ENCODE data around the gene GNAS.
"Not testable (repeated sequence)": the region's sequence is repeated elsewhere in the genome, so short reads cannot be mapped to it uniquely, and the experiment has no call there.

Gene GNAS

GRCh38 chr20:58825450-58825849 lies 27.1 kb upstream of the GNAS start:
- H3K4me3 ChIP-seq (ENCODE audit: low read depth, low read length) = no peak overlapping the region
- no peak for DNase-seq (ENCODE audit: low read depth)

GRCh38 chr20:58826271-58826670 lies 26.2 kb upstream of the GNAS start:
- DNase-seq (ENCODE audit: low read depth) = no peak
- H3K4me3 ChIP-seq (ENCODE audit: low read depth, low read length) = no peak overlapping the region

DNA sequence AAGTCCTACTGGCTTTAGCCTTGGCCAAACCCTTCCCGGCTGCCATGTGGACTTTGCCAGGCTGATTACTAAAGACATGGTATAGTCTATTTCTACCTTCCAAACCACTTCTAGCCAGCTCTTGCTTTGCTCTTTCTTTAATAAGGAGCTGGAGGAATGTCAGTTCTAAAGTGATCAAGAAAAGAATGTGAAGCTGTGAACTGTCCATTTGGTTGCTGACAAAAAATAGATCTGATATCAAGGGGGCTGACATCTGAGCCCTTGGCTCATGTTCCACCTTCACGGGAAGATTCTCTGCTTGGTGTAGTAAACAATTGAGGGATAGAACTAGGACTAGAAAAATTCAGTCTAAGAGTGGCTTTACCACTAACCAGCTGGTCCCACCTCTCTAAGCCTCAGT lies 24.4 kb upstream of the GNAS start:
- no peak for DNase-seq (ENCODE audit: low read depth)
- no peak overlapping the region for H3K4me3 ChIP-seq (ENCODE audit: low read depth, low read length)

- not testable (repeated sequence) for DNase-seq (ENCODE audit: low read depth); H3K4me3 ChIP-seq (ENCODE audit: low read depth, low read length)
These were observed 23.7 kb upstream of the GNAS start for GRCh38 chr20:58828804-58829203.

GRCh38 chr20:58829531-58829941 lies 23.0 kb upstream of the GNAS start:
- DNase-seq (ENCODE audit: low read depth) = no peak

DNA sequence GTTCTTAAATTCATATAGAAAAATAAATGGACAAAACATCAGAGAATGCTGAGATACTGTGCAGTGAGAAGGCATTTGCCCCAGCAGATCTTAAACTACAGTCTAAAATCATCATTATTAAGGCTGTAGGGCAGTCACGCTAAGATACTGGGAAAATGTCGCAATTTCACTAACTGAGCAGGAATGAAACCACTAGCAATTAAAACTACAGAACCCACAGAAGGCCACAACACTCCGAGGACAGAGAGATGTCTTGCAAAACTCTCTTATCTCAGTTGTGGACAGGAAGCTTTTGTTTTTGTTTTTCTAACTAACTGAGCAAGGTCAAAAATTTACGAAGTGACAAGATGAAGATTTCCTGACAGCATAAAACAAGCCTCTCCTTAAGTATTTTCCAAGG lies 20.1 kb upstream of the GNAS start:
- DNase-seq (ENCODE audit: low read depth) = no peak
- H3K4me3 ChIP-seq (ENCODE audit: low read depth, low read length) = no peak overlapping the region

More at GRCh38 chr20:58829531-58829941, 23.0 kb upstream of the GNAS start:
- H3K4me3 ChIP-seq (ENCODE audit: low read depth, low read length) = no peak overlapping the region

GRCh38 chr20:58833921-58834320 lies 18.6 kb upstream of the GNAS start:
- no peak overlapping the region for H3K4me3 ChIP-seq (ENCODE audit: low read depth, low read length)
- DNase-seq (ENCODE audit: low read depth) = no peak

DNA sequence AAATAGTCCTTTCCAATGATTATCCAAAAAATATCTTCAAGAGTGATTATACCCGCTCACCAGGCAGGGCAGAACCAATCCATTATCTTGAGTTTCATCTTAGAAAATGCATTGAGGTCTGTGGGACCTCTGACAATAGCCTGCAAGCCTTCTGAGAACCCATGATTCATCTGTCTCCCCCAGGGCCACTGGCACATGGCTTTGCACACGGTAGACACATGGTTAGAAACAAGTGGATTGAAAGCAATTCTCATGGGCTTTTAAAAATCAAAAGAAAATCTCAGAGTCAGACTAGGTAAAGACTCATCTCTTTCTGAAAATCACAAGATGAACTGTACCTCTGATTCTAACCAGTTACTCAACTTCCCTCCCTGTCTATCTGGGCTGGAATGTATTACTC lies 17.3 kb upstream of the GNAS start:
- no peak overlapping the region for H3K4me3 ChIP-seq (ENCODE audit: low read depth, low read length)
- DNase-seq (ENCODE audit: low read depth) = no peak

GRCh38 chr20:58836616-58837204 lies 15.8 kb upstream of the GNAS start:
- DNase-seq (ENCODE audit: low read depth) = no peak
- no peak overlapping the region for H3K4me3 ChIP-seq (ENCODE audit: low read depth, low read length)

GRCh38 chr20:58837717-58838116 lies 14.8 kb upstream of the GNAS start:
- H3K4me3 ChIP-seq (ENCODE audit: low read depth, low read length) = no peak overlapping the region
- DNase-seq (ENCODE audit: low read depth) = no peak

GRCh38 chr20:58838174-58838573 lies 14.3 kb upstream of the GNAS start:
- DNase-seq (ENCODE audit: low read depth) = no peak
- H3K4me3 ChIP-seq (ENCODE audit: low read depth, low read length) = no peak overlapping the region

DNA sequence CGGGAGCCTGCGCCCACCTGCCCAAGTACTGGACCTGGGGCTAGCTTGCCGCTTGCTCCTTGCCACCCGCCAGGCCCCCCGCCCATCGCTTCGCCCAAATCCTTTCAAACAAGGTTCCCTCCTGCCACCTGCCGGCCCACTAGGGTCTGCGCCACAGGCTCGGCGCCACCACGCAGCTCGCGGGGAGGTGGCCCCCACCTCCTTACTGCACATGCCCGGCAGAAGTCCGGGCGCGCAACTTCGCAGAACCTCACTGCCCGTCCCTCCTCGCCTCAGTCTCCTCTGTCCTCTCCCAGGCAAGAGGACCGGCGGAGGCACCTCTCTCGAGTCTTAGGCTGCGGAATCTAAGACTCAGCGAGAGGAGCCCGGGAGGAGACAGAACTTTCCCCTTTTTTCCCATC lies 13.0 kb upstream of the GNAS start:
- no peak for DNase-seq (ENCODE audit: low read depth)
- peak overlapping the region; percentile 29 for H3K4me3 ChIP-seq (ENCODE audit: low read depth, low read length)

DNA sequence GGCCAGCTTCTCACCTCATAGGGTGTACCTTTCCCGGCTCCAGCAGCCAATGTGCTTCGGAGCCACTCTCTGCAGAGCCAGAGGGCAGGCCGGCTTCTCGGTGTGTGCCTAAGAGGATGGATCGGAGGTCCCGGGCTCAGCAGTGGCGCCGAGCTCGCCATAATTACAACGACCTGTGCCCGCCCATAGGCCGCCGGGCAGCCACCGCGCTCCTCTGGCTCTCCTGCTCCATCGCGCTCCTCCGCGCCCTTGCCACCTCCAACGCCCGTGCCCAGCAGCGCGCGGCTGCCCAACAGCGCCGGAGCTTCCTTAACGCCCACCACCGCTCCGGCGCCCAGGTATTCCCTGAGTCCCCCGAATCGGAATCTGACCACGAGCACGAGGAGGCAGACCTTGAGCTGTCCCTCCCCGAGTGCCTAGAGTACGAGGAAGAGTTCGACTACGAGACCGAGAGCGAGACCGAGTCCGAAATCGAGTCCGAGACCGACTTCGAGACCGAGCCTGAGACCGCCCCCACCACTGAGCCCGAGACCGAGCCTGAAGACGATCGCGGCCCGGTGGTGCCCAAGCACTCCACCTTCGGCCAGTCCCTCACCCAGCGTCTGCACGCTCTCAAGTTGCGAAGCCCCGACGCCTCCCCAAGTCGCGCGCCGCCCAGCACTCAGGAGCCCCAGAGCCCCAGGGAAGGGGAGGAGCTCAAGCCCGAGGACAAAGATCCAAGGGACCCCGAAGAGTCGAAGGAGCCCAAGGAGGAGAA lies 12.3 kb upstream of the GNAS start:
- peak overlapping the region; percentile 29 for H3K4me3 ChIP-seq (ENCODE audit: low read depth, low read length)
- no peak for DNase-seq (ENCODE audit: low read depth)

DNA sequence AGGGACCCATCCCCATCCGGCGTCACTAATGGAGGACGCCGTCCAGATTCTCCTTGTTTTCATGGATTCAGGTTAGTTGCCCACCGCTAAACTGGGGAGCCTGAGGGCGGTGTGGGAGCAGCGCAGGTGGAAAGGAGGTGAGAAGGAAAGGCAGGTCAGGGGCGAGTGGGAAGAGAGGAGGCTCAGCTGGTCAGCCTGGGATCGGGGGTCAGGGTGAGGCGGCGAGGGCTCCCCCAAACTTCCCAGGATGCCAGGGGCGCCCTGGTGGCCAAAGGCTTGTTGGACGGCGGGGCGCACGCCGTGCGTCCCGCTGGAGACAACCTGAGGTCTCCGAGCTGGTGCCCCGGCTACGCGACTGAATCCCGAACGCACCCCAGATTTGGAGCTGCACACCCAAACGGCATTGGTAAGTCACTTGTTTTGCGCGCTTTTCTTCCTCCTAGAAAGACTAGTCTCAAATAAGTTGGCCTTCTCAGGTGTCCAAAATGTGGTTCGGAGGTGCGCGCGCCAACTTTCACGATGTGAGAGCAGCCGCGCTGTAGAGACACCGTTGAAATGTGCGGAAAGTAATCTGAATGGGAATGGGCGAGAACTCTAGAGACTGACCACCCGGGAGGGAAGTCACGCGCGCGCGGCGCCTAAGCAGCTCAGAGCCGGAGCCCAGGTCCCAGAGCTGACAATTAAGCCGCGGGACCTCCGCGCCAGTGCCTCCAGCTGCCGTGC lies 11.5 kb upstream of the GNAS start:
- no peak for DNase-seq (ENCODE audit: low read depth)

DNA sequence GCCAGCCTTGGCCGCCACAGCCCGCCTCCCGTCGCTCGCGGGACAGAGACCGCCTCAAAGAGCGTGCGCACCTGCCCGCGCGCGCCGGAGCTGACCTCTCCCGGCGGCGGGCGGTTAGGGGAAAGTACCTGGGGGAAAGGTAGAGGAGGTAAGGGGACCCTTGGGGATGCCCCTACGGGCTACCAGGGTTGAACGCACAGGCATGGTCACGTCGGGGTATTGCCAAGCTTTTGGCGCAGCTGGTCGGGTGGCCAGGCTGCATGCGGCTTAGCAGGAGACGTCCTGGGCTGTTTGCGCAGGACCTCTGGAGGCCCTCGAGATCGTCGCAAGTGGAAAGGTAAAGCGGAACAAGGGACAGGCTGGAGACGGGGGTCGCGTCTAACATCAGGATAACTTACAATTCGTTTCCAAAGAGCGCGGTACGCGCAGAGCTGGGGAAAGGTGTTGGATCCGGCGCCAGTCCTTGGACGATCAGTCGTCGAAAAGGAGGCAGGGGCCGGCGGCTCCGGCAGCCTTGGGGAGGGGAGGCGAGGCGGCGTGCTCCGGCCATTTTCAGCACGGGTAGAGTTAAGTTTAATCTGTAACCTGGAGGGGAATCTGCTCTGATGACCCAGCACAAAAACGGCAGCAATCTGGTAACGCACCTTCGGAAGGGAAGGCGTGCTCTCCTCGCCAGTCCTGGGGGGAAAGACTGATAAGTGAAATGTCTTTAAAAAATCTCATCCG lies 10.8 kb upstream of the GNAS start:
- H3K4me3 ChIP-seq (ENCODE audit: low read depth, low read length) = no peak overlapping the region

More for the DNA sequence above, 11.5 kb upstream of the GNAS start:
- H3K4me3 ChIP-seq (ENCODE audit: low read depth, low read length) = no peak overlapping the region

GRCh38 chr20:58842276-58842675 lies 10.2 kb upstream of the GNAS start:
- H3K4me3 ChIP-seq (ENCODE audit: low read depth, low read length) = no peak overlapping the region
- no peak for DNase-seq (ENCODE audit: low read depth)

More for the DNA sequence above, 10.8 kb upstream of the GNAS start:
- no peak for DNase-seq (ENCODE audit: low read depth)

- DNase-seq (ENCODE audit: low read depth) = no peak
- H3K4me3 ChIP-seq (ENCODE audit: low read depth, low read length) = no peak overlapping the region
These were observed 9.4 kb upstream of the GNAS start for GRCh38 chr20:58843128-58843556.

- no peak overlapping the region for H3K4me3 ChIP-seq (ENCODE audit: low read depth, low read length)
- no peak for DNase-seq (ENCODE audit: low read depth)
These were observed 6.8 kb upstream of the GNAS start for GRCh38 chr20:58845706-58846105.

- no peak overlapping the region for H3K4me3 ChIP-seq (ENCODE audit: low read depth, low read length)
- DNase-seq (ENCODE audit: low read depth) = no peak
These were observed 5.1 kb upstream of the GNAS start for GRCh38 chr20:58847463-58847862.

DNA sequence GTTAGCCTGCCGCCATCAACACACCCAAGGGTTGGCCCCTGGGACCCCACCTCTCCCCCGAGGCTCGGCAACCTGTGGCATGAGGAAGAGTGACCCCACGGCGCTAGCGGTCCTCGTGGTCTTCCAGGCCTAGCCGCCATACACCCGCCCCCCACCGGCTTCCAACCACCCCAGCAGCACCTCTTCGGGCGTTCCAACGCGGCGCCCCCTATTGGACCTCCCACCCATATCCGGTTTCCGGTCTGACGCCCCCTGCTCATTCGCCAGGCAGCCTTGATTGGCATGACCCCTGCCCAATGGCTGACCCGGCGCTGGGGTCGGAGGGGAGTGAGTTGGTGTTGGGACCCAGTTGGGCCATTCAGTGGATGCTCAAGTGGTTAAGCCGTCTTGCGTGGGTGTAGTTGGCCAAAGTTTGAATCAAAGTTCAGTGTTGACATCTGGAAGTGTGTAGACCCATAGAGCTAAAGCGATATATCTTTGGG lies 1.8 kb upstream of the GNAS start, which contains the start of gene GNAS-AS1:
Gene GNAS-AS1 (minus strand): TSS at position 210 of the 482 bp plus-strand sequence.
- peak within 1 kb of the TSS; percentile 69 for H3K4me3 ChIP-seq (ENCODE audit: low read depth, low read length)
- DNase-seq (ENCODE audit: low read depth) = peak; percentile 78

All from skeletal muscle cell (primary cell).